Liver (tissue), 9 donors: ENCODE results near the gene PLA2G10. TPM values are rescaled to one million over a fixed set of nuclear protein-coding genes. Genes with fewer than 3 reads are reported as not detected.
A peak's percentile ranks its signal among the peaks of the same experiment; 100 is the strongest.
"Not testable (repeated sequence)": the region's sequence is repeated elsewhere in the genome, so short reads cannot be mapped to it uniquely, and the experiment has no call there.

Experiments used
- DNase-seq: peaks from one replicate; pipeline ENCODE4 v3.0.0-alpha.2; 2017; ENCODE audit warnings: low spot score
- H3K27ac ChIP-seq, 2 donors: one replicate each; pipeline ENCODE4 v1.7.0; 2013; ENCODE audit warnings: inconsistent platforms in 2 of 2, low read length in 2 of 2, control low read depth in 1 of 2, low read depth in 1 of 2, mild to moderate bottlenecking in 1 of 2
- H3K27me3 ChIP-seq, 4 donors: one replicate each; pipeline versions ENCODE4 v1.6.1 to v1.7.0; 2013; ENCODE audit warnings: low read length in 3 of 4, inconsistent platforms in 1 of 4, mild to moderate bottlenecking in 1 of 4, moderate library complexity in 1 of 4; ENCODE audit not compliant: control insufficient read depth in 4 of 4, insufficient read depth in 4 of 4
- H3K36me3 ChIP-seq, 4 donors: one replicate each; pipeline versions ENCODE4 v1.6.1 to v1.7.0; 2013; ENCODE audit warnings: low read length in 3 of 4, mild to moderate bottlenecking in 3 of 4, low read depth in 1 of 4, moderate library complexity in 1 of 4; ENCODE audit not compliant: control insufficient read depth in 4 of 4, insufficient read depth in 3 of 4
- H3K4me1 ChIP-seq, 4 donors: one replicate each; pipeline versions ENCODE4 v1.6.1 to v1.7.0; 2013; ENCODE audit warnings: low read length in 3 of 4, mild to moderate bottlenecking in 3 of 4, moderate library complexity in 1 of 4; ENCODE audit not compliant: control insufficient read depth in 4 of 4, insufficient read depth in 4 of 4
- H3K4me3 ChIP-seq, 3 donors: one replicate each; pipeline versions ENCODE4 v1.6.1 to v1.7.0; 2013; ENCODE audit warnings: low read length in 3 of 3, control low read depth in 1 of 3, low read depth in 1 of 3, mild to moderate bottlenecking in 1 of 3
- H3K9ac ChIP-seq, 2 donors: one replicate each; pipeline ENCODE4 v1.7.0; 2013; ENCODE audit warnings: low read length in 2 of 2, mild to moderate bottlenecking in 2 of 2, moderate library complexity in 2 of 2, control low read depth in 1 of 2, low read depth in 1 of 2
- H3K9me3 ChIP-seq, 4 donors: one replicate each; pipeline versions ENCODE4 v1.6.1 to v1.7.0; 2013; ENCODE audit warnings: low read length in 3 of 4; ENCODE audit not compliant: control insufficient read depth in 4 of 4
- ATF3 ChIP-seq: IDR thresholded peaks from 2 replicates; pipeline ENCODE4 v1.6.1; 2016; ENCODE audit warnings: antibody characterized with exemption
- CTCF ChIP-seq: fragments of 150-350 bp; IDR thresholded peaks from 2 replicates; pipeline ENCODE4 v1.5.1; 2017; ENCODE audit warnings: improper control_type of control experiment, low read depth, low read length; ENCODE audit not compliant: missing input control
- EGR1 ChIP-seq, 2 donors: IDR thresholded peaks; 2 replicates each; pipeline ENCODE4 v1.6.1; 2016 to 2018; ENCODE audit warnings: antibody characterized with exemption in 2 of 2, low read depth in 2 of 2
- FOXA1 ChIP-seq: IDR thresholded peaks from 2 replicates; pipeline ENCODE4 v1.6.1; 2016; ENCODE audit warnings: antibody characterized with exemption
- FOXA2 ChIP-seq: IDR thresholded peaks from 2 replicates; pipeline ENCODE4 v1.6.1; 2016; ENCODE audit warnings: antibody characterized with exemption
- GABPA ChIP-seq, 2 donors: IDR thresholded peaks in 1 of 2; conservative IDR thresholded peaks in 1 of 2; 2 replicates each; pipeline ENCODE4 v1.6.1; 2016; ENCODE audit warnings: antibody characterized with exemption in 2 of 2, mild to moderate bottlenecking in 1 of 2, moderate library complexity in 1 of 2
- HNF4A ChIP-seq, 2 donors: conservative IDR thresholded peaks; 2 replicates each; pipeline ENCODE4 v1.6.1; 2016; ENCODE audit warnings: antibody characterized with exemption in 2 of 2, mild to moderate bottlenecking in 2 of 2
- HNF4G ChIP-seq: IDR thresholded peaks from 2 replicates; pipeline ENCODE4 v1.6.1; 2016; ENCODE audit warnings: antibody characterized with exemption
- JUND ChIP-seq, 2 donors: IDR thresholded peaks; 2 replicates each; pipeline ENCODE4 v1.6.1; 2016; ENCODE audit warnings: antibody characterized with exemption in 2 of 2
- MAX ChIP-seq: IDR thresholded peaks from 2 replicates; pipeline ENCODE4 v1.6.1; 2016; ENCODE audit warnings: antibody characterized with exemption
- NR2F2 ChIP-seq: IDR thresholded peaks from 2 replicates; pipeline ENCODE4 v1.6.1; 2016; ENCODE audit warnings: antibody characterized with exemption
- RAD21 ChIP-seq, 2 donors: IDR thresholded peaks; 2 replicates each; pipeline ENCODE4 v1.6.1; 2016; ENCODE audit warnings: antibody characterized with exemption in 2 of 2, mild to moderate bottlenecking in 2 of 2
- RXRA ChIP-seq, 2 donors: IDR thresholded peaks; 2 replicates each; pipeline ENCODE4 v1.6.1; 2017 to 2018; ENCODE audit warnings: antibody characterized with exemption in 2 of 2, mild to moderate bottlenecking in 1 of 2
- SP1 ChIP-seq: IDR thresholded peaks from 2 replicates; pipeline ENCODE4 v1.6.1; 2018; ENCODE audit warnings: antibody characterized with exemption, mild to moderate bottlenecking
- TAF1 ChIP-seq: conservative IDR thresholded peaks from 2 replicates; pipeline ENCODE4 v1.6.1; 2016; ENCODE audit warnings: antibody characterized with exemption, mild to moderate bottlenecking
- YY1 ChIP-seq: IDR thresholded peaks from 2 replicates; pipeline ENCODE4 v1.6.1; 2016; ENCODE audit warnings: antibody characterized with exemption, mild to moderate bottlenecking
- ZBTB33 ChIP-seq: IDR thresholded peaks from 2 replicates; pipeline ENCODE4 v1.6.1; 2016; ENCODE audit warnings: antibody characterized with exemption
- whole genome bisulfite sequencing: extraction: QIAGEN DNeasy Blood & Tissue Kit; methylation state at CpG from one replicate; pipeline ENCODE4 v1.1.7; 2013; 5-methylcytosine and 5-hydroxymethylcytosine counted together
- polyA plus RNA-seq, 2 donors: library from polyadenylated mRNA; stranded (reverse) in 1 of 2; unstranded in 1 of 2; fragments of 200-250 nt in 1 of 2; fragments of >200 nt in 1 of 2; fragmentation: Nextera tagmentation in 1 of 2; extraction: Ambion mirVana in 1 of 2; gene quantifications; one replicate each; pipeline versions ENCODE4 v1.2.1 to v1.2.3, GENCODE V29; 2013 to 2015
- total RNA-seq, 2 donors: library from RNA; depleted of rRNA; stranded (reverse); fragments of >200 nt; gene quantifications; one replicate each; pipeline ENCODE4 v1.2.3, GENCODE V29; 2014
- TF ChIP-seq, protein P1 (sequence below): IDR thresholded peaks from 2 replicates; pipeline ENCODE4 v1.6.1; 2016; ENCODE audit warnings: antibody characterized with exemption, mild to moderate bottlenecking
- donor health status: healthy.
- donor health status: healthy.
- donor health status: healthy.
- donor health status: healthy.
- donor health status: healthy.

Gene PLA2G10
- total and polyA plus RNA-seq, 4 donors = not detected

DNA sequence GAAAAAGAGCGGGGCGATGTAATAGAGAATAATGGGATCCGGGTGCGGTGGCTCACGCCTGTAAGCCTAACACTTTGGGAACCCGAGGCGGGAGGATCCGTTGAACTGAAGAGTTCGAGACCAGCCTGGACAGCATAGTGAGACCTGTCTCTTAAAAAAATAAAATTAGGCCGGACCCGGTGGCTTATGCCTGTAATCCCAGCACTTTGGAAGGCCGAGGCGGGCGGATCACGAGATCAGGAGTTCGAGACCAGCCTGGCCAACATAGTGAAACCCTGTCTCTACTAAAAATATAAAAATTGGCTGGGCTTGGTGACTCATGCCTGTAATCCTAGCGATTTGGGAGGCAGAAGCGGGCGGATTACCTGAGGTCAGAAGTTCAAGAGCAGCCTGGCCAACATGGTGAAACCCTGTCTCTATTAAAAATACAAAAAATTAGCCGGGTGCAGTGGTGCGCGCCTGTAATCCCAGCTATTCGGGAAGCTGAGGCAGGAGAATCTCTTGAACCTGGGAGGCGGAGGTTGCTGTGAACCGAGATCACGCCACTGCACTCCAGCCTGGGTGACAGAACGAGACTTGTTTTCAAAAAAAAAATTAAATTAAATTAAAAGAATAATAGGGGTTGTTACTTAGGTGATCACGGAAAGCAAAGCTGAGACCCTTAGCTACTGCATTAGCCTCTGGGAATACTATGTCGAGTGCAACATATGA lies 63.3 kb downstream of the PLA2G10 start:
- Histone ChIP-seq H3K36me3 (peaks cover 4 to 10% (median 8%) of the 10 kb centered on the region in 4 donors), H3K4me1 (peaks cover 8 to 42% (median 23%) of the 10 kb centered on the region in 4 donors), H3K27ac (peak overlapping the region; percentile 86 to 91), H3K9ac (peak overlapping the region in 1 of 2 donors; percentile 16), H3K4me3 (peak overlapping the region in 2 of 3 donors; percentile 52 to 70)
- WGBS = 85% methylated on average over 29 of the region's 29 CpGs
- not testable (repeated sequence) for DNase-seq, H3K9me3 ChIP-seq, H3K27me3 ChIP-seq

- Histone ChIP-seq H3K27me3 (no peaks in the 10 kb centered on the region), H3K27ac (peak within 1 kb of the TSS; percentile 86 to 91), H3K36me3 (peaks cover 4 to 17% (median 12%) of the 10 kb centered on the region in 4 donors), H3K4me1 (peaks cover 8 to 42% (median 23%) of the 10 kb centered on the region in 4 donors), H3K9me3 (no peaks in the 10 kb centered on the region), H3K4me3 (peak within 1 kb of the TSS; percentile 70 to 96 (median 83)), H3K9ac (peak within 1 kb of the TSS; percentile 93 to 97)
- DNase-seq = peak; percentile 97
- TF ChIP-seq RAD21 (IDR thresholded peaks at IDR 0.05) (no peak), FOXA2 (no peak), JUND (IDR thresholded peaks at IDR 0.05) (no peak), TAF1 (peak; percentile 57), CTCF (no peak), RXRA (IDR thresholded peaks at IDR 0.05) (no peak), NR2F2 (no peak), SP1 (peak; percentile 63), MAX (peak; percentile 29), ATF3 (no peak), FOXA1 (no peak), EGR1 (IDR thresholded peaks at IDR 0.05; ENCODE audit: low read depth in 2 of 2) (no peak), GABPA (IDR thresholded peaks at IDR 0.05 in 1 of 2, conservative IDR thresholded peaks at IDR 0.05 in 1 of 2) (peak in 1 of 2 donors; percentile 78), HNF4A (conservative IDR thresholded peaks at IDR 0.05) (no peak), ZBTB33 (no peak), HNF4G (no peak), YY1 (no peak)
- TF ChIP-seq, protein P1, sequence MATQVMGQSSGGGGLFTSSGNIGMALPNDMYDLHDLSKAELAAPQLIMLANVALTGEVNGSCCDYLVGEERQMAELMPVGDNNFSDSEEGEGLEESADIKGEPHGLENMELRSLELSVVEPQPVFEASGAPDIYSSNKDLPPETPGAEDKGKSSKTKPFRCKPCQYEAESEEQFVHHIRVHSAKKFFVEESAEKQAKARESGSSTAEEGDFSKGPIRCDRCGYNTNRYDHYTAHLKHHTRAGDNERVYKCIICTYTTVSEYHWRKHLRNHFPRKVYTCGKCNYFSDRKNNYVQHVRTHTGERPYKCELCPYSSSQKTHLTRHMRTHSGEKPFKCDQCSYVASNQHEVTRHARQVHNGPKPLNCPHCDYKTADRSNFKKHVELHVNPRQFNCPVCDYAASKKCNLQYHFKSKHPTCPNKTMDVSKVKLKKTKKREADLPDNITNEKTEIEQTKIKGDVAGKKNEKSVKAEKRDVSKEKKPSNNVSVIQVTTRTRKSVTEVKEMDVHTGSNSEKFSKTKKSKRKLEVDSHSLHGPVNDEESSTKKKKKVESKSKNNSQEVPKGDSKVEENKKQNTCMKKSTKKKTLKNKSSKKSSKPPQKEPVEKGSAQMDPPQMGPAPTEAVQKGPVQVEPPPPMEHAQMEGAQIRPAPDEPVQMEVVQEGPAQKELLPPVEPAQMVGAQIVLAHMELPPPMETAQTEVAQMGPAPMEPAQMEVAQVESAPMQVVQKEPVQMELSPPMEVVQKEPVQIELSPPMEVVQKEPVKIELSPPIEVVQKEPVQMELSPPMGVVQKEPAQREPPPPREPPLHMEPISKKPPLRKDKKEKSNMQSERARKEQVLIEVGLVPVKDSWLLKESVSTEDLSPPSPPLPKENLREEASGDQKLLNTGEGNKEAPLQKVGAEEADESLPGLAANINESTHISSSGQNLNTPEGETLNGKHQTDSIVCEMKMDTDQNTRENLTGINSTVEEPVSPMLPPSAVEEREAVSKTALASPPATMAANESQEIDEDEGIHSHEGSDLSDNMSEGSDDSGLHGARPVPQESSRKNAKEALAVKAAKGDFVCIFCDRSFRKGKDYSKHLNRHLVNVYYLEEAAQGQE = no peak
- WGBS = 1% methylated on average over 51 of the region's 51 CpGs
Measured at GRCh38 chr16:14629919-14630619, 64.0 kb downstream of the PLA2G10 start, which contains the start of gene PARN. Gene PARN (minus strand): TSS chr16:14630260. CDS start chr16:14630125, 135 bp downstream.
